Naive thymus-derived CD8-positive, alpha-beta T cell (primary cell): ENCODE measurements around the gene ADARB1. TPM values are rescaled to one million over a fixed set of nuclear protein-coding genes. Genes with fewer than 3 reads are reported as not detected.

Source experiments
- ATAC-seq, 2 donors: fragments of 150-1000 bp; cut with Tn5 transposase in 1 of 2; sonication (Bioruptor Pico), chemical (Tn5 transposase) in 1 of 2; 1 replicate in 1 of 2; 2 replicates in 1 of 2; pipeline ENCODE4 v1.10.0; 2021; ENCODE audit warnings: mild to moderate bottlenecking in 2 of 2, moderate library complexity in 2 of 2
- POLR2A ChIA-PET: fragments of 350-600 bp; sonication (Branson Sonifier 250); formaldehyde crosslinking; loops from one replicate; lab custom pipeline; 2021; ENCODE audit warnings: antibody characterized with exemption; lab: Charles Lee
- DNase-seq, 10 donors: peaks; one replicate each; pipeline versions ENCODE4 v3.0.0 to v3.0.0-alpha.2; 2020 to 2022
- H3K27ac Mint-ChIP-seq, 10 donors: one replicate each; pipeline ENCODE4 v1.8.0; 2020 to 2022; ENCODE audit warnings: mild to moderate bottlenecking in 10 of 10, mixed read lengths in 10 of 10, moderate library complexity in 4 of 10, inconsistent platforms in 1 of 10
- H3K27me3 Mint-ChIP-seq, 5 donors: one replicate each; pipeline ENCODE4 v1.8.0; 2021 to 2022; ENCODE audit warnings: mixed read lengths in 5 of 5
- H3K36me3 Mint-ChIP-seq, 3 donors: one replicate each; pipeline ENCODE4 v1.8.0; 2020 to 2022; ENCODE audit warnings: mixed read lengths in 3 of 3, mild to moderate bottlenecking in 2 of 3, inconsistent platforms in 1 of 3
- H3K4me1 Mint-ChIP-seq, 4 donors: one replicate each; pipeline ENCODE4 v1.8.0; 2021 to 2022; ENCODE audit warnings: mixed read lengths in 4 of 4
- H3K4me3 Mint-ChIP-seq, 10 donors: one replicate each; pipeline ENCODE4 v1.8.0; 2020 to 2022; ENCODE audit warnings: mild to moderate bottlenecking in 10 of 10, mixed read lengths in 10 of 10, moderate library complexity in 6 of 10, inconsistent platforms in 1 of 10
- H3K9me3 Mint-ChIP-seq, 9 donors: one replicate each; pipeline ENCODE4 v1.8.0; 2020 to 2022; ENCODE audit warnings: mixed read lengths in 9 of 9, mild to moderate bottlenecking in 3 of 9, inconsistent platforms in 1 of 9, moderate library complexity in 1 of 9
- polyA plus RNA-seq, 3 donors: library from polyadenylated mRNA; unstranded; fragments of 300-500 nt; fragmentation: Illumina TruSeq; gene quantifications; one replicate each; pipeline ENCODE4 v1.2.3, GENCODE V29; 2021
- total RNA-seq, 8 experiments: library from RNA in 2 of 8; stranded (reverse) in 2 of 8; gene quantifications; one replicate each; pipeline ENCODE4 v1.2.3 and lab custom pipeline; 2021 to 2026

ADARB1 gene
- total and polyA plus RNA-seq, 5 experiments from 2014 or later: 2.9 to 36.9 (median 7.7) TPM

- POLR2A ChIA-PET: interaction anchor here (1.3 to 1.4 kb wide), 2 partner anchors 12 to 53 kb away, joined by 3 to 4 read pairs; no protein-coding TSS in a partner anchor
- Mint-ChIP-seq H3K4me1 (peaks cover 35 to 64% (median 55%) of the 10 kb centered on the region in 4 donors), H3K36me3 (no peaks in the 10 kb centered on the region), H3K4me3 (peak overlapping the region; percentile 77 to 95 (median 88)), H3K27ac (peak overlapping the region; percentile 19 to 93 (median 89)), H3K9me3 (no peaks in the 10 kb centered on the region), H3K27me3 (no peaks in the 10 kb centered on the region)
- DNase-seq (no peak), ATAC-seq (no peak)
Measured at GRCh38 chr21:45075596-45076244, 1.3 kb downstream of the ADARB1 start.

GRCh38 chr21:45076245-45076711 lies 1.9 kb downstream of the ADARB1 start:
- Mint-ChIP-seq H3K36me3 (no peaks in the 10 kb centered on the region), H3K27me3 (no peaks in the 10 kb centered on the region), H3K9me3 (no peaks in the 10 kb centered on the region), H3K4me3 (peak overlapping the region; percentile 77 to 95 (median 88)), H3K27ac (peak overlapping the region; percentile 19 to 93 (median 89)), H3K4me1 (peaks cover 40 to 70% (median 61%) of the 10 kb centered on the region in 4 donors)
- DNase-seq (no peak), ATAC-seq (no peak)
- POLR2A ChIA-PET: interaction anchor here (1.3 to 1.4 kb wide), 2 partner anchors 11 to 52 kb away, joined by 3 to 4 read pairs; no protein-coding TSS in a partner anchor

DNA sequence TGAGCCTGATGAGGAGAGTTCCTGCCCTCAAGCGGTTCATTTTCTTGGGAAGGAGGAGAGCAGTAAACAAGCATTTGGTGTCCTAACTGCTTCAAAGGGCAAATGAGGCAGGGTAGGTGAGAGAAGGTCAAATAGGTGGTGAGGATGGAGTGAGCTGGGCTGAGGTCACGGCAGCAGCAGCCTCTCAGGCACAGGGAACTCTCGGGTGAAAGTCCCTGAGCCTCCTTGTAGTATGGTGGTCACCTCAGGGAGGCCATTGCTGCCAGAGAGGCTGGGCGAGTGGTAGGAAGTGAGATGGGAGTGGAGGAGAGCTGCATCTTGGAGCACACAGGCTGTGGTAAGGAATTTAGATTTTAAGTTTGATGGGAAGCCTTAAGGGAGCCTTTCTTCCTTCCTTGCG lies 4.0 kb downstream of the ADARB1 start:
- Mint-ChIP-seq H3K4me3 (peak overlapping the region; percentile 4 to 75 (median 45)), H3K27me3 (no peaks in the 10 kb centered on the region), H3K27ac (peak overlapping the region; percentile 90 to 98 (median 94)), H3K36me3 (no peaks in the 10 kb centered on the region), H3K9me3 (no peaks in the 10 kb centered on the region), H3K4me1 (peaks cover 50 to 84% (median 81%) of the 10 kb centered on the region in 4 donors)
- ATAC-seq: no peak
- POLR2A ChIA-PET: interaction anchor here (0.6 to 1.3 kb wide), 7 partner anchors 13 to 149 kb away, joined by 3 to 5 read pairs (median 3); no protein-coding TSS in a partner anchor
- no peak for DNase-seq

DNA sequence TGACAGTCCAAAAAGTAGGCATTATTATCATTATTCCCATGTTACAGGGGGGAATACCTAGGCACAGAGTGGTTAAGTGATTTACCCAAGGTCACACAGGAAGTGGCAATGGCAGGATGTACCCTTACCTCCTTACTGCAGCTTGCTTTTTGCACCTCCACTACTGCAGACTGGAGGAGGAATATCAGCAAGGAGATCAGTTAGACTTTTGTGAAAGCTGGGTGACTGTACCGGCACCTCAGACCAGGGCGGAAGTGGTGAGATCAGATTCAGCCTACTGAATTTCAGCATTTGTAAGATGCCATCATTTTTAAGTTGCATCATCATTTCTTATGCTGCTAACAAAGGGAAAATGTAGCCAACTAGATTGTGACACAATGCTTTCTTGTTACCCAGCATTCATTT lies 4.5 kb downstream of the ADARB1 start:
- Mint-ChIP-seq H3K27me3 (no peaks in the 10 kb centered on the region), H3K4me1 (peaks cover 50 to 84% (median 82%) of the 10 kb centered on the region in 4 donors), H3K27ac (peak overlapping the region; percentile 90 to 98 (median 94)), H3K9me3 (no peaks in the 10 kb centered on the region), H3K36me3 (no peaks in the 10 kb centered on the region), H3K4me3 (peak overlapping the region; percentile 33 to 83 (median 56))
- DNase-seq (peak; percentile 41 to 88 (median 75)), ATAC-seq (peak; percentile 75 to 87)
- POLR2A ChIA-PET: interaction anchor here (0.6 to 1.3 kb wide), 8 partner anchors 12 to 150 kb away, joined by 3 to 5 read pairs (median 3); no protein-coding TSS in a partner anchor

GRCh38 chr21:45079351-45079750 lies 5.0 kb downstream of the ADARB1 start:
- H3K9me3 Mint-ChIP-seq: no peaks in the 10 kb centered on the region
- POLR2A ChIA-PET: interaction anchor here (0.8 to 1.3 kb wide), 7 partner anchors 12 to 150 kb away, joined by 3 to 5 read pairs (median 3); no protein-coding TSS in a partner anchor
- H3K4me1 Mint-ChIP-seq: peaks cover 55 to 89% (median 87%) of the 10 kb centered on the region in 4 donors
- no peaks in the 10 kb centered on the region for H3K36me3 Mint-ChIP-seq
- H3K27me3 Mint-ChIP-seq: no peaks in the 10 kb centered on the region
- H3K4me3 Mint-ChIP-seq: peak overlapping the region; percentile 33 to 83 (median 56)
- ATAC-seq (no peak), DNase-seq (no peak)
- H3K27ac Mint-ChIP-seq: peak overlapping the region; percentile 90 to 98 (median 94)

GRCh38 chr21:45080232-45080631 lies 5.9 kb downstream of the ADARB1 start:
- peaks cover 61 to 98% (median 96%) of the 10 kb centered on the region in 4 donors for H3K4me1 Mint-ChIP-seq
- H3K9me3 Mint-ChIP-seq: no peaks in the 10 kb centered on the region
- no peak for ATAC-seq
- no peak for DNase-seq
- POLR2A ChIA-PET: interaction anchor here (0.9 to 1.0 kb wide), 2 partner anchors 140 to 199 kb away, joined by 3 to 4 read pairs; partner anchors contain the start of gene SLX9
- peak overlapping the region; percentile 90 to 98 (median 94) for H3K27ac Mint-ChIP-seq
- no peaks in the 10 kb centered on the region for H3K27me3 Mint-ChIP-seq
- peak overlapping the region in 9 of 10 donors; percentile 20 to 83 (median 67) for H3K4me3 Mint-ChIP-seq
- no peaks in the 10 kb centered on the region for H3K36me3 Mint-ChIP-seq

GRCh38 chr21:45080639-45081414 lies 6.4 kb downstream of the ADARB1 start:
- ATAC-seq (peak in 1 of 2 donors; percentile 51), DNase-seq (peak in 3 of 10 donors; percentile 21 to 41 (median 22))
- Mint-ChIP-seq H3K36me3 (no peaks in the 10 kb centered on the region), H3K27ac (peak overlapping the region; percentile 86 to 97 (median 92)), H3K9me3 (no peaks in the 10 kb centered on the region), H3K4me3 (peak overlapping the region in 9 of 10 donors; percentile 48 to 77 (median 65)), H3K4me1 (peaks cover 58 to 99% (median 97%) of the 10 kb centered on the region in 4 donors), H3K27me3 (no peaks in the 10 kb centered on the region)
- POLR2A ChIA-PET: interaction anchor here (0.9 to 1.2 kb wide), 3 partner anchors 34 to 199 kb away, joined by 3 to 4 read pairs (median 3); partner anchors contain the start of gene SLX9

- no peak for DNase-seq
- POLR2A ChIA-PET: interaction anchor here (1.2 kb wide), 1 partner anchor 33 kb away, joined by 3 read pairs; no protein-coding TSS in a partner anchor
- ATAC-seq: no peak
- H3K36me3 Mint-ChIP-seq: no peaks in the 10 kb centered on the region
- no peaks in the 10 kb centered on the region for H3K9me3 Mint-ChIP-seq
- H3K4me3 Mint-ChIP-seq: peak overlapping the region in 9 of 10 donors; percentile 48 to 77 (median 65)
- H3K4me1 Mint-ChIP-seq: peaks cover 56 to 99% (median 97%) of the 10 kb centered on the region in 4 donors
- H3K27me3 Mint-ChIP-seq: no peaks in the 10 kb centered on the region
- H3K27ac Mint-ChIP-seq: peak overlapping the region; percentile 86 to 97 (median 92)
Measured at GRCh38 chr21:45081636-45082035, 7.3 kb downstream of the ADARB1 start.

GRCh38 chr21:45082736-45083135 lies 8.4 kb downstream of the ADARB1 start:
- H3K4me1 Mint-ChIP-seq: peaks cover 66 to 100% (median 99%) of the 10 kb centered on the region in 4 donors
- no peaks in the 10 kb centered on the region for H3K27me3 Mint-ChIP-seq
- no peaks in the 10 kb centered on the region for H3K9me3 Mint-ChIP-seq
- peak overlapping the region; percentile 50 to 94 (median 88) for H3K27ac Mint-ChIP-seq
- ATAC-seq (no peak), DNase-seq (no peak)
- POLR2A ChIA-PET: interaction anchor here (1.2 to 1.3 kb wide), 2 partner anchors 9 to 175 kb away, joined by 3 read pairs; partner anchors contain the start of gene ADARB1
- H3K36me3 Mint-ChIP-seq: no peaks in the 10 kb centered on the region
- peak overlapping the region in 3 of 10 donors; percentile 0 to 58 (median 8) for H3K4me3 Mint-ChIP-seq

- POLR2A ChIA-PET: no interaction called here
- Mint-ChIP-seq H3K36me3 (no peaks in the 10 kb centered on the region), H3K4me1 (peaks cover 63 to 100% (median 97%) of the 10 kb centered on the region in 4 donors), H3K4me3 (peak overlapping the region in 6 of 10 donors; percentile 18 to 69 (median 40)), H3K27ac (peak overlapping the region; percentile 32 to 94 (median 72)), H3K9me3 (no peaks in the 10 kb centered on the region), H3K27me3 (no peaks in the 10 kb centered on the region)
- DNase-seq: no peak
- ATAC-seq: no peak
Measured at GRCh38 chr21:45084121-45084520, 9.7 kb downstream of the ADARB1 start.

- Mint-ChIP-seq H3K4me3 (peak overlapping the region in 7 of 10 donors; percentile 22 to 51 (median 47)), H3K36me3 (no peaks in the 10 kb centered on the region), H3K27me3 (no peaks in the 10 kb centered on the region), H3K27ac (peak overlapping the region in 9 of 10 donors; percentile 2 to 94 (median 69)), H3K9me3 (no peaks in the 10 kb centered on the region), H3K4me1 (peaks cover 59 to 98% (median 93%) of the 10 kb centered on the region in 4 donors)
- no peak for DNase-seq
- no peak for ATAC-seq
- POLR2A ChIA-PET: no interaction called here
Measured at GRCh38 chr21:45084881-45085536, 10.6 kb downstream of the ADARB1 start.
